AG04450 (cell line): Measurements from ENCODE around the gene ACTRT2. TPM values are rescaled to one million over a fixed set of nuclear protein-coding genes. Genes with fewer than 3 reads are reported as not detected.

Experiments
- CTCF ChIA-PET: fragments of 300-600, 350-600 bp; formaldehyde crosslinking; extraction: SDS; loops from one replicate; lab custom pipeline; 2022; ENCODE audit warnings: antibody characterized with exemption, inconsistent platforms; lab: Charles Lee
- POLR2A ChIA-PET: fragments of 350-600 bp; formaldehyde crosslinking; extraction: SDS; loops from one replicate; lab custom pipeline; 2021; ENCODE audit warnings: antibody characterized with exemption, inconsistent platforms; lab: Yijun Ruan, JAX
- DNase-seq: peaks from one replicate; pipeline ENCODE4 v3.0.0-alpha.2; 2011; ENCODE audit warnings: low read depth, low spot score
- H3K27ac ChIP-seq: one replicate; pipeline ENCODE4 v1.5.1; 2012; ENCODE audit warnings: low read depth, low read length, control low read depth
- H3K27me3 ChIP-seq: one replicate; pipeline ENCODE4 v1.6.0; 2012; ENCODE audit warnings: low read length; ENCODE audit not compliant: control insufficient read depth, insufficient read depth
- H3K4me3 ChIP-seq: 2 replicates; pipeline ENCODE4 v1.5.1; 2011; ENCODE audit warnings: mild to moderate bottlenecking, low read depth, low read length, control low read depth
- H3K9me3 ChIP-seq: 2 replicates; pipeline ENCODE4 v1.5.1; 2012; ENCODE audit warnings: low read length; ENCODE audit not compliant: control insufficient read depth, insufficient read depth
- CTCF ChIP-seq: IDR thresholded peaks from 2 replicates; pipeline ENCODE4 v1.5.1; 2011; ENCODE audit warnings: low read depth, low read length, control low read depth, inconsistent platforms
- polyA plus RNA-seq: library from polyadenylated mRNA; depleted of rRNA; stranded (reverse); fragments of >200 nt; gene quantifications from 2 replicates; pipeline ENCODE4 v1.2.3, GENCODE V29; 2011

ACTRT2 gene
- polyA plus RNA-seq, 1 experiment, result not detected

- H3K4me3 ChIP-seq, result no peak overlapping the region
- TF ChIP-seq CTCF, result no peak
- H3K9me3 ChIP-seq, result peaks cover 95% of the 10 kb centered on the region
- CTCF ChIA-PET, result no interaction called here
- no peak for DNase-seq
- H3K27ac ChIP-seq, result no peak overlapping the region
- no peaks in the 10 kb centered on the region for H3K27me3 ChIP-seq
- POLR2A ChIA-PET, result no interaction called here
Measured at GRCh38 chr1:2973601-2974593, 47.4 kb upstream of the ACTRT2 start.

GRCh38 chr1:2974701-2975301 is 46.5 kb upstream of the ACTRT2 start:
- POLR2A ChIA-PET, result no interaction called here
- Histone ChIP-seq H3K4me3 (no peak overlapping the region), H3K9me3 (peaks cover 95% of the 10 kb centered on the region), H3K27ac (no peak overlapping the region), H3K27me3 (no peaks in the 10 kb centered on the region)
- no peak for DNase-seq
- CTCF ChIA-PET, result no interaction called here
- TF ChIP-seq CTCF, result no peak

- no peak for TF ChIP-seq CTCF
- Histone ChIP-seq H3K4me3 (no peak overlapping the region), H3K27ac (no peak overlapping the region), H3K27me3 (no peaks in the 10 kb centered on the region), H3K9me3 (peaks cover 95% of the 10 kb centered on the region)
- CTCF ChIA-PET, result no interaction called here
- POLR2A ChIA-PET, result no interaction called here
- DNase-seq, result no peak
Measured at GRCh38 chr1:2975466-2976179, 45.6 kb upstream of the ACTRT2 start.

GRCh38 chr1:2976180-2976562 is 45.1 kb upstream of the ACTRT2 start:
- Histone ChIP-seq H3K9me3 (peaks cover 89% of the 10 kb centered on the region), H3K27me3 (no peaks in the 10 kb centered on the region), H3K4me3 (no peak overlapping the region), H3K27ac (no peak overlapping the region)
- CTCF ChIA-PET, result no interaction called here
- no peak for DNase-seq
- no peak for TF ChIP-seq CTCF
- POLR2A ChIA-PET, result no interaction called here
